OCI-LY3 (cell line): ENCODE data around the gene KIF15.

Experiments used
- CTCF ChIP-seq: fragments of 200-600, 300-600 bp; sonication (generic); IDR thresholded peaks from 2 replicates; pipeline ENCODE4 v1.5.1; 2014; ENCODE audit warnings: antibody characterized with exemption, low read length, low read depth
- EZH2phosphoT487 ChIP-seq: fragments of 200-600 bp; shearing (Covaris generic); IDR thresholded peaks from 2 replicates; pipeline ENCODE4 v1.6.1; 2018; ENCODE audit warnings: antibody characterized with exemption, mixed run types, low read depth

- TF ChIP-seq CTCF (no peak), EZH2phosphoT487 (no peak)
These were observed 114.0 kb downstream of the KIF15 start for GRCh38 chr3:44875596-44875995.
